ENCODE data around the gene ZDHHC21. TPM values are rescaled to one million over a fixed set of nuclear protein-coding genes. Genes with fewer than 3 reads are reported as not detected.

ZDHHC21 gene
- total and polyA plus RNA-seq, 2 experiments from 2014 or later = 4.0 to 13.5 TPM

DNA sequence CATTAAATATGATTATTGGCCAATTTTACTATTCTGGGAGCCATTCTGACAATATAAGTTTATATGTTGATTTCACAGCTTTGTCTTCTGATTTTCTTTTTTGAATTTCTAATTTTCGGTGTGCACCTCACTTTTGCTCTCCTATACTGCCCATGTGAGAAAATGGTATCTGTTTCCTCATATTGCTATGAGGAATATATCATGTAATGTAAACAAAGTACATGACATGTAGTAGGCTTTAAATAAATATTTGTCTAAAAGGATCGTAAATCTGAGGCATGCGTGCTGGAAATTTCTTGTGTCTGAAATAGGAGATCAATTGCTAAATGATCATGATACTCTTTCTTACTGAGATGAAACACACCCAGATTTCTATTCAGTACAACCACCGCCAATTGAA is 119.9 kb downstream of the ZDHHC21 start (continued):
- TF ChIP-seq, protein P1, sequence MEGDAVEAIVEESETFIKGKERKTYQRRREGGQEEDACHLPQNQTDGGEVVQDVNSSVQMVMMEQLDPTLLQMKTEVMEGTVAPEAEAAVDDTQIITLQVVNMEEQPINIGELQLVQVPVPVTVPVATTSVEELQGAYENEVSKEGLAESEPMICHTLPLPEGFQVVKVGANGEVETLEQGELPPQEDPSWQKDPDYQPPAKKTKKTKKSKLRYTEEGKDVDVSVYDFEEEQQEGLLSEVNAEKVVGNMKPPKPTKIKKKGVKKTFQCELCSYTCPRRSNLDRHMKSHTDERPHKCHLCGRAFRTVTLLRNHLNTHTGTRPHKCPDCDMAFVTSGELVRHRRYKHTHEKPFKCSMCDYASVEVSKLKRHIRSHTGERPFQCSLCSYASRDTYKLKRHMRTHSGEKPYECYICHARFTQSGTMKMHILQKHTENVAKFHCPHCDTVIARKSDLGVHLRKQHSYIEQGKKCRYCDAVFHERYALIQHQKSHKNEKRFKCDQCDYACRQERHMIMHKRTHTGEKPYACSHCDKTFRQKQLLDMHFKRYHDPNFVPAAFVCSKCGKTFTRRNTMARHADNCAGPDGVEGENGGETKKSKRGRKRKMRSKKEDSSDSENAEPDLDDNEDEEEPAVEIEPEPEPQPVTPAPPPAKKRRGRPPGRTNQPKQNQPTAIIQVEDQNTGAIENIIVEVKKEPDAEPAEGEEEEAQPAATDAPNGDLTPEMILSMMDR (conservative IDR thresholded peaks at IDR 0.05; ENCODE audit: low read depth in 2 of 2) = no peak
- no peak for TF ChIP-seq POLR2AphosphoS5 (IDR thresholded peaks at IDR 0.05; ENCODE audit: low read depth)
- no peak for TF ChIP-seq EZH2phosphoT487 (IDR thresholded peaks at IDR 0.05; ENCODE audit: unreplicated experiment)
- TF ChIP-seq CREB1 (CRISPR knock-in tag; IDR thresholded peaks at IDR 0.05; ENCODE audit: low read depth) = no peak
- TF ChIP-seq ZNF114 (CRISPR knock-in tag; IDR thresholded peaks at IDR 0.05) = no peak
- TF ChIP-seq ZNF331 (CRISPR knock-in tag; IDR thresholded peaks at IDR 0.05; ENCODE audit: low read depth) = no peak
- TF ChIP-seq STAT1 (IDR thresholded peaks at IDR 0.05; ENCODE audit: unreplicated experiment) = no peak
- no peak for TF ChIP-seq EZH2 (IDR thresholded peaks at IDR 0.05; ENCODE audit: low read depth, unreplicated experiment)
- TF ChIP-seq JUNB (IDR thresholded peaks at IDR 0.05; ENCODE audit: unreplicated experiment) = no peak
- TF ChIP-seq, protein P2, sequence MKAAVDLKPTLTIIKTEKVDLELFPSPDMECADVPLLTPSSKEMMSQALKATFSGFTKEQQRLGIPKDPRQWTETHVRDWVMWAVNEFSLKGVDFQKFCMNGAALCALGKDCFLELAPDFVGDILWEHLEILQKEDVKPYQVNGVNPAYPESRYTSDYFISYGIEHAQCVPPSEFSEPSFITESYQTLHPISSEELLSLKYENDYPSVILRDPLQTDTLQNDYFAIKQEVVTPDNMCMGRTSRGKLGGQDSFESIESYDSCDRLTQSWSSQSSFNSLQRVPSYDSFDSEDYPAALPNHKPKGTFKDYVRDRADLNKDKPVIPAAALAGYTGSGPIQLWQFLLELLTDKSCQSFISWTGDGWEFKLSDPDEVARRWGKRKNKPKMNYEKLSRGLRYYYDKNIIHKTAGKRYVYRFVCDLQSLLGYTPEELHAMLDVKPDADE (IDR thresholded peaks at IDR 0.05) = no peak

DNA sequence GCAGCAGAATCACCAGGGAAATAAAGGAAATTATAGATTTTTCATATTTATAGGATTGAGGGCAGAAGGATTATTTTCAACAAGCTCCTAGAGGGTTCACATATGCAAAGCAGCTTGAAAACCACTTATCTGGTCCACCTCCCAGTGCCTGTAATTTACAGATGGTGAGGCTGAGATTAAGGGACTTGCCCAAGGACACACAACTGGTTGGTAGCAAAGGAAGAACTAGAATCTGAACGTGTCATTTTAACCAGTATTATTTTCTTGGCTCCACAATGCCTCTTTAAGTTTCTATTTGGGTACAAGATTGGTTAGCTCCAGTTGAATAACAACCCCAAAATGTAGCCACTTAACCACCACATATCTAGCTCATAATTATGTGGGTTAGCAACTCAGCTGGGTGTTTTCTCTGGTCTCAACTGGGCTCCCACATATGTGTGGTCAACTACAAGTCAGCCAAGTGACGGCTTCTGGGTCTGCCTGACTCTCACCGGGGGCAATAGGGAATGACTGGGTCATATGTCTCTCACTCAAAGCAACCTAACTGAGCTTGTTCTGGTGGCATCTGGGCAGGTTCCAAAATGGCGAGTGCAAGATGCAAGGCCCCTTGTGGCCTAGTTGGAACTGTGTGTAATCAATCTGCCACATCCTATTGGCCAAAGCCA is 127.7 kb downstream of the ZDHHC21 start:
- H3K27ac ChIP-seq (ENCODE audit: low read depth) = no peak overlapping the region
- Mint-ChIP-seq H3K4me1 (peaks cover 22% of the 10 kb centered on the region), H3K27me3 (ENCODE audit: insufficient read depth, low read depth, poor library complexity) (peaks cover 3% of the 10 kb centered on the region), H3K36me3 (ENCODE audit: low read depth) (no peaks in the 10 kb centered on the region), H3K4me3 (no peak overlapping the region), H3K9me3 (no peaks in the 10 kb centered on the region), H3K27ac (no peak overlapping the region)
- H3K4me2 ChIP-seq = no peak overlapping the region
- H3K79me2 ChIP-seq (replicated peaks; ENCODE audit: insufficient read depth) = no peaks in the 10 kb centered on the region
- DNase-seq (ENCODE audit: low spot score) = no peak
- H3K27me3 ChIP-seq (ENCODE audit: insufficient read depth) = no peaks in the 10 kb centered on the region
- no peak for TF ChIP-seq POLR2AphosphoS5 (IDR thresholded peaks at IDR 0.05; ENCODE audit: low read depth)
- TF ChIP-seq EZH2phosphoT487 (IDR thresholded peaks at IDR 0.05; ENCODE audit: unreplicated experiment) = no peak
- TF ChIP-seq, protein P2 (IDR thresholded peaks at IDR 0.05) = no peak
- no peaks in the 10 kb centered on the region for H4K20me1 ChIP-seq (replicated peaks; ENCODE audit: insufficient read depth)
- 0 out of 2 replicates have a peak, but pooled peaks cover 10% of the 10 kb centered on the region for H3K9me2 ChIP-seq (ENCODE audit: insufficient read depth)
- H2AFZ ChIP-seq = no peak overlapping the region
- H3K36me3 ChIP-seq (ENCODE audit: insufficient read depth) = no peaks in the 10 kb centered on the region
- H3K4me3 ChIP-seq = no peak overlapping the region
- no peaks in the 10 kb centered on the region for H3F3A ChIP-seq (replicated peaks; ENCODE audit: low read depth)
- no peak for ATAC-seq
- peaks cover 21% of the 10 kb centered on the region for H3K4me1 ChIP-seq (ENCODE audit: insufficient read depth)
